Astrocyte (in vitro differentiated cells and primary cell): ENCODE results near the gene CYB5A. TPM values are rescaled to one million over a fixed set of nuclear protein-coding genes. Genes with fewer than 3 reads are reported as not detected.

ENCODE experiments used
- DNase-seq: peaks from one replicate; pipeline ENCODE4 v3.0.0-alpha.2; 2010; ENCODE audit warnings: low read depth
- FAIRE-seq: peaks from 2 replicates; lab custom pipeline; 2011; peaks lifted over from hg19 to GRCh38; lab: Jason Lieb, UNC
- H2AFZ ChIP-seq: 2 replicates; pipeline ENCODE4 v1.6.0; 2012; ENCODE audit warnings: low read depth, low read length, inconsistent platforms
- H3K27ac ChIP-seq: 2 replicates; pipeline ENCODE4 v1.5.1; 2011; ENCODE audit warnings: low read depth, low read length, inconsistent platforms
- H3K27me3 ChIP-seq: 2 replicates; pipeline ENCODE4 v1.6.0; 2011; ENCODE audit warnings: low read length, inconsistent platforms; ENCODE audit not compliant: insufficient read depth
- H3K36me3 ChIP-seq: 2 replicates; pipeline ENCODE4 v1.5.1; 2011; ENCODE audit warnings: low read length, inconsistent platforms; ENCODE audit not compliant: insufficient read depth
- H3K4me1 ChIP-seq: 2 replicates; pipeline ENCODE4 v1.5.1; 2011; ENCODE audit warnings: low read length, inconsistent platforms; ENCODE audit not compliant: insufficient read depth
- H3K4me2 ChIP-seq: 2 replicates; pipeline ENCODE4 v1.6.0; 2012; ENCODE audit warnings: low read length, inconsistent platforms
- H3K4me3 ChIP-seq: 2 replicates; pipeline ENCODE4 v1.5.1; 2011; ENCODE audit warnings: low read depth, mild to moderate bottlenecking, low read length, inconsistent platforms; ENCODE audit not compliant: insufficient read depth
- H3K79me2 ChIP-seq: 2 replicates; pipeline ENCODE4 v1.6.0; 2012; ENCODE audit warnings: mild to moderate bottlenecking, low read length, inconsistent platforms; ENCODE audit not compliant: insufficient read depth
- H3K9ac ChIP-seq: 2 replicates; pipeline ENCODE4 v1.6.0; 2012; ENCODE audit warnings: mild to moderate bottlenecking, low read length, inconsistent platforms
- H3K9me3 ChIP-seq: 2 replicates; pipeline ENCODE4 v1.5.1; 2012; ENCODE audit warnings: low read depth, mild to moderate bottlenecking, low read length, inconsistent platforms; ENCODE audit not compliant: insufficient read depth
- H4K20me1 ChIP-seq: 2 replicates; pipeline ENCODE4 v1.6.0; 2012; ENCODE audit warnings: low read length, inconsistent platforms; ENCODE audit not compliant: insufficient read depth
- H3K27ac Mint-ChIP-seq: one replicate; pipeline ENCODE4 v1.8.0; 2021; ENCODE audit warnings: mild to moderate bottlenecking, mixed read lengths; ENCODE audit not compliant: unreplicated experiment
- H3K27me3 Mint-ChIP-seq: one replicate; pipeline ENCODE4 v1.8.0; 2021; ENCODE audit warnings: low read depth, mixed read lengths; ENCODE audit not compliant: unreplicated experiment
- H3K36me3 Mint-ChIP-seq: one replicate; pipeline ENCODE4 v1.8.0; 2021; ENCODE audit warnings: low read depth, mixed read lengths; ENCODE audit not compliant: unreplicated experiment
- H3K4me1 Mint-ChIP-seq: one replicate; pipeline ENCODE4 v1.8.0; 2021; ENCODE audit warnings: low read depth, mixed read lengths; ENCODE audit not compliant: unreplicated experiment
- H3K4me3 Mint-ChIP-seq: one replicate; pipeline ENCODE4 v1.8.0; 2021; ENCODE audit warnings: mild to moderate bottlenecking, moderate library complexity, mixed read lengths; ENCODE audit not compliant: unreplicated experiment
- H3K9me3 Mint-ChIP-seq: one replicate; pipeline ENCODE4 v1.8.0; 2021; ENCODE audit warnings: mild to moderate bottlenecking, mixed read lengths; ENCODE audit not compliant: unreplicated experiment
- CTCF ChIP-seq: IDR thresholded peaks from 2 replicates; pipeline ENCODE4 v1.5.1; 2011; ENCODE audit warnings: low read depth, mild to moderate bottlenecking, inconsistent platforms, low read length, moderate library complexity; ENCODE audit not compliant: insufficient read depth
- EZH2 ChIP-seq: IDR thresholded peaks from 2 replicates; pipeline ENCODE4 v1.6.1; 2012; ENCODE audit warnings: mild to moderate bottlenecking, low read length, inconsistent platforms; ENCODE audit not compliant: insufficient read depth
- total RNA-seq: library from RNA; stranded (reverse); gene quantifications from 2 replicates; pipeline ENCODE4 v1.2.1, GENCODE V29; 2021

Gene CYB5A
- total RNA-seq, 1 donor from 2014 or later, result 45.7 TPM

GRCh38 chr18:74274700-74275099 is 17.1 kb downstream of the CYB5A start:
- Histone ChIP-seq H3K9me3 (no peaks in the 10 kb centered on the region), H3K27ac (no peak overlapping the region), H3K4me3 (no peak overlapping the region), H3K36me3 (no peaks in the 10 kb centered on the region), H3K27me3 (no peaks in the 10 kb centered on the region), H3K4me2 (no peak overlapping the region), H3K9ac (no peak overlapping the region), H4K20me1 (no peaks in the 10 kb centered on the region), H3K4me1 (no peaks in the 10 kb centered on the region), H3K79me2 (no peaks in the 10 kb centered on the region), H2AFZ (no peak overlapping the region)
- no peak for DNase-seq
- Mint-ChIP-seq H3K27me3 (no peaks in the 10 kb centered on the region), H3K4me3 (no peak overlapping the region), H3K9me3 (no peaks in the 10 kb centered on the region), H3K36me3 (peaks cover 6% of the 10 kb centered on the region), H3K4me1 (no peaks in the 10 kb centered on the region), H3K27ac (no peak overlapping the region)
- FAIRE-seq, result no peak
- no peak for TF ChIP-seq EZH2
- TF ChIP-seq CTCF, result no peak

GRCh38 chr18:74273394-74273793 is 18.4 kb downstream of the CYB5A start:
- peaks cover 4% of the 10 kb centered on the region for H3K9me3 Mint-ChIP-seq
- no peaks in the 10 kb centered on the region for H3K27me3 Mint-ChIP-seq
- FAIRE-seq (no peak), DNase-seq (no peak)
- Histone ChIP-seq H3K79me2 (no peaks in the 10 kb centered on the region), H3K4me1 (no peaks in the 10 kb centered on the region), H2AFZ (no peak overlapping the region), H3K27me3 (no peaks in the 10 kb centered on the region), H3K4me2 (no peak overlapping the region), H3K36me3 (no peaks in the 10 kb centered on the region), H4K20me1 (no peaks in the 10 kb centered on the region), H3K4me3 (no peak overlapping the region), H3K9me3 (no peaks in the 10 kb centered on the region), H3K27ac (no peak overlapping the region), H3K9ac (no peak overlapping the region)
- H3K36me3 Mint-ChIP-seq, result peaks cover 10% of the 10 kb centered on the region
- no peak for TF ChIP-seq EZH2
- TF ChIP-seq CTCF, result no peak
- H3K4me3 Mint-ChIP-seq, result no peak overlapping the region
- H3K4me1 Mint-ChIP-seq, result peaks cover 2% of the 10 kb centered on the region
- H3K27ac Mint-ChIP-seq, result no peak overlapping the region

GRCh38 chr18:74271635-74272034 is 20.1 kb downstream of the CYB5A start:
- no peaks in the 10 kb centered on the region for H4K20me1 ChIP-seq
- H3K4me1 ChIP-seq, result no peaks in the 10 kb centered on the region
- H3K27me3 ChIP-seq, result no peaks in the 10 kb centered on the region
- H3K36me3 ChIP-seq, result no peaks in the 10 kb centered on the region
- H3K4me3 ChIP-seq, result no peak overlapping the region
- H3K27me3 Mint-ChIP-seq, result no peaks in the 10 kb centered on the region
- H3K9me3 Mint-ChIP-seq, result peaks cover 4% of the 10 kb centered on the region
- TF ChIP-seq CTCF, result no peak
- no peak for TF ChIP-seq EZH2
- DNase-seq (no peak), FAIRE-seq (no peak)
- no peaks in the 10 kb centered on the region for H3K9me3 ChIP-seq
- no peak overlapping the region for H3K9ac ChIP-seq
- no peak overlapping the region for H2AFZ ChIP-seq
- peaks cover 6% of the 10 kb centered on the region for H3K36me3 Mint-ChIP-seq
- H3K79me2 ChIP-seq, result no peaks in the 10 kb centered on the region
- no peak overlapping the region for H3K27ac ChIP-seq
- no peak overlapping the region for H3K4me2 ChIP-seq
- H3K4me1 Mint-ChIP-seq, result peaks cover 2% of the 10 kb centered on the region
- no peak overlapping the region for H3K4me3 Mint-ChIP-seq
- H3K27ac Mint-ChIP-seq, result no peak overlapping the region
